GM10248 (cell line): ENCODE results near the gene TSPEAR.

ENCODE experiments used
- CTCF ChIA-PET: fragments of 300-600 bp; sonication (Branson Sonifier 250); formaldehyde crosslinking; extraction: SDS; loops from one replicate; lab custom pipeline; 2021; ENCODE audit warnings: antibody characterized with exemption; lab: Yijun Ruan, JAX
- POLR2A ChIA-PET: fragments of 350-650 bp; sonication (Branson Sonifier 250); formaldehyde crosslinking; extraction: SDS; loops from one replicate; lab custom pipeline; 2020; ENCODE audit warnings: antibody characterized with exemption; lab: Yijun Ruan, JAX
- DNase-seq: peaks from one replicate; pipeline ENCODE4 v3.0.0; 2012; ENCODE audit errors: extremely low spot score
- CTCF ChIP-seq: IDR thresholded peaks from 2 replicates; pipeline ENCODE4 v1.5.1; 2012; ENCODE audit warnings: mild to moderate bottlenecking, low read depth; ENCODE audit errors: extremely low read depth, missing control alignments, control extremely low read depth

Gene TSPEAR

GRCh38 chr21:44549525-44550211 is 161.7 kb downstream of the TSPEAR start:
- ChIA-PET CTCF (interaction anchor here (1.2 to 1.5 kb wide), 2 partner anchors 10 to 12 kb away, joined by 3 to 4 read pairs; partner anchors contain the start of gene KRTAP10-1), POLR2A (no interaction called here)
- DNase-seq = no peak
- TF ChIP-seq CTCF = no peak

- no peak for DNase-seq
- no peak for TF ChIP-seq CTCF
- POLR2A ChIA-PET = no interaction called here
- CTCF ChIA-PET = interaction anchor here (1.2 to 1.5 kb wide), 2 partner anchors 9 to 13 kb away, joined by 3 to 4 read pairs; partner anchors contain the start of gene KRTAP10-1
Measured at GRCh38 chr21:44548922-44549321, 162.4 kb downstream of the TSPEAR start.

GRCh38 chr21:44548381-44548780 is 163.0 kb downstream of the TSPEAR start:
- TF ChIP-seq CTCF = no peak
- CTCF ChIA-PET = no interaction called here
- POLR2A ChIA-PET = no interaction called here
- no peak for DNase-seq

GRCh38 chr21:44547656-44548331 is 163.6 kb downstream of the TSPEAR start:
- DNase-seq = no peak
- ChIA-PET POLR2A (no interaction called here), CTCF (no interaction called here)
- TF ChIP-seq CTCF = no peak

- ChIA-PET POLR2A (no interaction called here), CTCF (interaction anchor here (1.0 kb wide), 1 partner anchor 24 kb away, joined by 3 read pairs; no protein-coding TSS in a partner anchor)
- no peak for DNase-seq
- no peak for TF ChIP-seq CTCF
Measured at GRCh38 chr21:44544566-44544965, 166.8 kb downstream of the TSPEAR start.

GRCh38 chr21:44542716-44543115 is 168.7 kb downstream of the TSPEAR start:
- TF ChIP-seq CTCF = no peak
- CTCF ChIA-PET = no interaction called here
- no peak for DNase-seq
- POLR2A ChIA-PET = no interaction called here
